GM18499 (cell line): ENCODE measurements around the gene AMIGO3.
"Not testable (repeated sequence)": the region's sequence is repeated elsewhere in the genome, so short reads cannot be mapped to it uniquely, and the experiment has no call there.

ENCODE experiments used
- ATAC-seq: cut with Tn5 transposase; IDR thresholded peaks from one replicate; pipeline ENCODE4 v1.9.1; 2021; ENCODE audit warnings: moderate number of reproducible peaks; ENCODE audit not compliant: insufficient read depth, unreplicated experiment

Gene AMIGO3

GRCh38 chr3:49712631-49713317 is 6.7 kb downstream of the AMIGO3 start:
- no peak for ATAC-seq

GRCh38 chr3:49712166-49712565 is 7.3 kb downstream of the AMIGO3 start:
- ATAC-seq: no peak

GRCh38 chr3:49711489-49711888 is 8.0 kb downstream of the AMIGO3 start:
- no peak for ATAC-seq

- ATAC-seq: no peak
Measured at GRCh38 chr3:49709852-49710251, 9.6 kb downstream of the AMIGO3 start.

GRCh38 chr3:49707113-49707480 is 12.4 kb downstream of the AMIGO3 start:
- no peak for ATAC-seq

- no peak for ATAC-seq
Measured at GRCh38 chr3:49706456-49707112, 12.9 kb downstream of the AMIGO3 start.

GRCh38 chr3:49705390-49705960 is 14.0 kb downstream of the AMIGO3 start:
- ATAC-seq: no peak

GRCh38 chr3:49704629-49705028 is 14.9 kb downstream of the AMIGO3 start:
- no peak for ATAC-seq

- no peak for ATAC-seq
Measured at GRCh38 chr3:49703956-49704355, 15.5 kb downstream of the AMIGO3 start.

GRCh38 chr3:49703443-49703927 is 16.0 kb downstream of the AMIGO3 start:
- ATAC-seq: no peak

- no peak for ATAC-seq
Measured at GRCh38 chr3:49702672-49703071, 16.8 kb downstream of the AMIGO3 start.

- no peak for ATAC-seq
Measured at GRCh38 chr3:49701388-49702077, 18.0 kb downstream of the AMIGO3 start.

- ATAC-seq: no peak
Measured at GRCh38 chr3:49700453-49701128, 18.9 kb downstream of the AMIGO3 start.

GRCh38 chr3:49700014-49700413 is 19.5 kb downstream of the AMIGO3 start:
- ATAC-seq: no peak

GRCh38 chr3:49699281-49699979 is 20.1 kb downstream of the AMIGO3 start:
- ATAC-seq: no peak

- ATAC-seq: not testable (repeated sequence)
Measured at GRCh38 chr3:49695350-49696015, 24.0 kb downstream of the AMIGO3 start.

- not testable (repeated sequence) for ATAC-seq
Measured at GRCh38 chr3:49694409-49695070, 24.9 kb downstream of the AMIGO3 start.

GRCh38 chr3:49691481-49691880 is 28.0 kb downstream of the AMIGO3 start:
- ATAC-seq: not testable (repeated sequence)

GRCh38 chr3:49690856-49691255 is 28.6 kb downstream of the AMIGO3 start:
- ATAC-seq: not testable (repeated sequence)
